OCI-LY7 (cell line): ENCODE data around the gene MARCHF2. TPM values are rescaled to one million over a fixed set of nuclear protein-coding genes. Genes with fewer than 3 reads are reported as not detected.
"Not testable (repeated sequence)": the region's sequence is repeated elsewhere in the genome, so short reads cannot be mapped to it uniquely, and the experiment has no call there.

ENCODE experiments used
- BruUV-seq: library from RNA; stranded (reverse); fragments of 400-500 nt; replicated peaks from 2 replicates; lab custom pipeline; 2021; lab: Mats Ljungman, UMichigan
- CTCF ChIA-PET: fragments of 300-600 bp; sonication (Branson Sonifier 250); formaldehyde crosslinking; loops from one replicate; lab custom pipeline; 2022; ENCODE audit warnings: antibody characterized with exemption; ENCODE audit not compliant: unreplicated experiment; lab: Charles Lee
- POLR2A ChIA-PET: fragments of 300-600 bp; sonication (Branson Sonifier 250); formaldehyde crosslinking; loops from one replicate; lab custom pipeline; 2022; ENCODE audit warnings: antibody characterized with exemption; lab: Charles Lee
- DNase-seq: peaks from one replicate; pipeline ENCODE4 v3.0.0-alpha.2; 2015; ENCODE audit warnings: low spot score
- H2AFZ ChIP-seq: fragments of 200-600 bp; sonication (generic), shearing (Covaris generic); 2 replicates; pipeline ENCODE4 v1.6.1; 2014; ENCODE audit warnings: mild to moderate bottlenecking, antibody characterized with exemption, low read length, moderate library complexity
- H3K27ac ChIP-seq: fragments of 200-600 bp; sonication (generic); 2 replicates; pipeline ENCODE4 v1.5.1; 2014; ENCODE audit warnings: mixed run types, low read depth, mild to moderate bottlenecking, moderate library complexity, low read length, inconsistent platforms; ENCODE audit not compliant: poor library complexity, severe bottlenecking
- H3K36me3 ChIP-seq: fragments of 200-600 bp; sonication (generic); 2 replicates; pipeline ENCODE4 v1.6.1; 2014; ENCODE audit warnings: mild to moderate bottlenecking, antibody characterized with exemption, low read length, moderate library complexity, mixed read lengths; ENCODE audit not compliant: insufficient read depth
- H3K4me1 ChIP-seq: fragments of 200-600 bp; sonication (generic); 2 replicates; pipeline ENCODE4 v1.5.1; 2014; ENCODE audit warnings: mild to moderate bottlenecking, low read length; ENCODE audit not compliant: insufficient read depth, poor library complexity, severe bottlenecking
- H3K4me2 ChIP-seq: fragments of 200-600 bp; sonication (generic); 2 replicates; pipeline ENCODE4 v1.6.1; 2014; ENCODE audit warnings: mild to moderate bottlenecking, low read length
- H3K4me3 ChIP-seq: fragments of 200-600 bp; sonication (generic); 2 replicates; pipeline ENCODE4 v1.5.1; 2014; ENCODE audit warnings: mild to moderate bottlenecking, low read depth, low read length; ENCODE audit not compliant: poor library complexity, severe bottlenecking
- H3K79me2 ChIP-seq: fragments of 200-600 bp; sonication (generic); 2 replicates; pipeline ENCODE4 v1.6.1; 2016; ENCODE audit warnings: low read depth, mild to moderate bottlenecking, low read length, moderate library complexity, mixed read lengths; ENCODE audit not compliant: insufficient read depth
- H3K9me2 ChIP-seq: fragments of 200-600 bp; sonication (generic); 2 replicates; pipeline ENCODE4 v1.6.1; 2016; ENCODE audit warnings: mild to moderate bottlenecking, low read length, mixed read lengths; ENCODE audit not compliant: insufficient read depth
- H3K9me3 ChIP-seq: fragments of 200-600 bp; sonication (generic); 2 replicates; pipeline ENCODE4 v1.6.1; 2014; ENCODE audit warnings: mild to moderate bottlenecking, mixed run types, low read length, mixed read lengths
- H4K20me1 ChIP-seq: fragments of 200-600 bp; sonication (generic); 2 replicates; pipeline ENCODE4 v1.6.1; 2014; ENCODE audit warnings: mild to moderate bottlenecking, antibody characterized with exemption, low read length, moderate library complexity, mixed read lengths; ENCODE audit not compliant: insufficient read depth
- EZH2phosphoT487 ChIP-seq: fragments of 200-600 bp; sonication (generic); IDR thresholded peaks from 2 replicates; pipeline ENCODE4 v1.6.1; 2018; ENCODE audit warnings: low read depth, borderline replicate concordance, mild to moderate bottlenecking, mixed run types, antibody characterized with exemption, low read length, moderate library complexity, mixed read lengths
- intact Hi-C: fragments of 100-400 bp; cut with micrococcal nuclease; formaldehyde crosslinking; loops from one replicate; pipeline ENCODE4 v1.10.0; 2022; ENCODE audit not compliant: unreplicated experiment
- total RNA-seq, 2 experiments: library from RNA; depleted of rRNA in 1 of 2; stranded (reverse); fragments of >200 nt in 1 of 2; shearing (Covaris generic) in 1 of 2; gene quantifications; 2 replicates each; pipeline ENCODE4 v1.2.3, GENCODE V29; 2014 to 2022
- TF ChIP-seq, protein P1 (sequence below): fragments of 200-600 bp; sonication (generic); conservative IDR thresholded peaks from 2 replicates; pipeline ENCODE4 v1.5.1; 2014; ENCODE audit warnings: mild to moderate bottlenecking, antibody characterized with exemption, low read length, moderate library complexity, mixed read lengths

Gene MARCHF2
- total RNA-seq, 2 experiments from 2014 or later = 12.4 to 14.1 TPM

DNA sequence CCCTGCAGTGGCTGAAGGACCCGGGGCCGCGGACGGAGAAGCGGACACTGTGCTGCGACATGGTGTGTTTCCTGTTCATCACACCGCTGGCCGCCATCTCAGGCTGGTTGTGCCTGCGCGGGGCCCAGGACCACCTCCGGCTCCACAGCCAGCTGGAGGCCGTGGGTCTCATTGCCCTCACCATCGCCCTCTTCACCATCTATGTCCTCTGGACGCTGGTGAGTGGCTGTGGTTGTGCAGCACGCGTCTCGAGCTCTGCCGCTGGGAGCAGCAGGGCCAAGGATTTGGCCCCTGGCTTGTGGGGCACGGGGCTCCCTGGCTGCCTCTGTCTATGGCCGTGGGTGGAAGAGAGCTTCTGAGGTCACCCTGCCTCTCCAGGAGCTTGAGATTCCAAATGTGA lies 17.5 kb downstream of the MARCHF2 start:
- intact Hi-C loops = no loop called here
- POLR2A ChIA-PET = no interaction called here
- Histone ChIP-seq H3K4me1 (no peaks in the 10 kb centered on the region), H4K20me1 (no peaks in the 10 kb centered on the region), H3K36me3 (no peaks in the 10 kb centered on the region), H3K9me2 (no peaks in the 10 kb centered on the region), H2AFZ (no peak overlapping the region), H3K9me3 (no peaks in the 10 kb centered on the region), H3K79me2 (no peaks in the 10 kb centered on the region), H3K27ac (no peak overlapping the region), H3K4me2 (no peak overlapping the region), H3K4me3 (no peak overlapping the region)
- no peak for DNase-seq
- TF ChIP-seq, protein P1, sequence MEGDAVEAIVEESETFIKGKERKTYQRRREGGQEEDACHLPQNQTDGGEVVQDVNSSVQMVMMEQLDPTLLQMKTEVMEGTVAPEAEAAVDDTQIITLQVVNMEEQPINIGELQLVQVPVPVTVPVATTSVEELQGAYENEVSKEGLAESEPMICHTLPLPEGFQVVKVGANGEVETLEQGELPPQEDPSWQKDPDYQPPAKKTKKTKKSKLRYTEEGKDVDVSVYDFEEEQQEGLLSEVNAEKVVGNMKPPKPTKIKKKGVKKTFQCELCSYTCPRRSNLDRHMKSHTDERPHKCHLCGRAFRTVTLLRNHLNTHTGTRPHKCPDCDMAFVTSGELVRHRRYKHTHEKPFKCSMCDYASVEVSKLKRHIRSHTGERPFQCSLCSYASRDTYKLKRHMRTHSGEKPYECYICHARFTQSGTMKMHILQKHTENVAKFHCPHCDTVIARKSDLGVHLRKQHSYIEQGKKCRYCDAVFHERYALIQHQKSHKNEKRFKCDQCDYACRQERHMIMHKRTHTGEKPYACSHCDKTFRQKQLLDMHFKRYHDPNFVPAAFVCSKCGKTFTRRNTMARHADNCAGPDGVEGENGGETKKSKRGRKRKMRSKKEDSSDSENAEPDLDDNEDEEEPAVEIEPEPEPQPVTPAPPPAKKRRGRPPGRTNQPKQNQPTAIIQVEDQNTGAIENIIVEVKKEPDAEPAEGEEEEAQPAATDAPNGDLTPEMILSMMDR = no peak
- TF ChIP-seq EZH2phosphoT487 = no peak
- CTCF ChIA-PET = no interaction called here
- BruUV-seq = no TSS peak

DNA sequence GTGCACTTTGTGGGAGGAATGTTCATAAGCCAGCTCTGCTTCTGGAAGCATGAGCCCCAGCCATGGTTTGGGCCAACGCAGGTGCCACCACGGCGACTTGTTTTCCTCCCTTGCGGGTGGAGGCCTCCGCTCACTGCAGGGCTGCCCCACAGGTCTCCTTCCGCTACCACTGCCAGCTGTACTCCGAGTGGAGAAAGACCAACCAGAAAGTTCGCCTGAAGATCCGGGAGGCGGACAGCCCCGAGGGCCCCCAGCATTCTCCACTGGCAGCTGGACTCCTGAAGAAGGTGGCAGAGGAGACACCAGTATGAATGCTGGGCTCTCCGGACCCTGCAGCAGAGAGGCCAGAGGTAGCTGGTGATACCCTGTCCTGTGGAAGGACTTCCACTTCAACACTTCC lies 25.1 kb downstream of the MARCHF2 start:
- Histone ChIP-seq H3K4me1 (no peaks in the 10 kb centered on the region), H3K79me2 (no peaks in the 10 kb centered on the region), H2AFZ (no peak overlapping the region), H3K4me2 (no peak overlapping the region), H3K9me2 (no peaks in the 10 kb centered on the region), H4K20me1 (no peaks in the 10 kb centered on the region), H3K36me3 (no peaks in the 10 kb centered on the region), H3K27ac (no peak overlapping the region), H3K4me3 (no peak overlapping the region), H3K9me3 (no peaks in the 10 kb centered on the region)
- TF ChIP-seq, protein P1 = no peak
- no peak for TF ChIP-seq EZH2phosphoT487
- CTCF ChIA-PET = no interaction called here
- POLR2A ChIA-PET = interaction anchor here (0.5 kb wide), 1 partner anchor 17 kb away, joined by 3 read pairs; no protein-coding TSS in a partner anchor
- intact Hi-C loops = no loop called here
- no TSS peak for BruUV-seq
- no peak for DNase-seq

DNA sequence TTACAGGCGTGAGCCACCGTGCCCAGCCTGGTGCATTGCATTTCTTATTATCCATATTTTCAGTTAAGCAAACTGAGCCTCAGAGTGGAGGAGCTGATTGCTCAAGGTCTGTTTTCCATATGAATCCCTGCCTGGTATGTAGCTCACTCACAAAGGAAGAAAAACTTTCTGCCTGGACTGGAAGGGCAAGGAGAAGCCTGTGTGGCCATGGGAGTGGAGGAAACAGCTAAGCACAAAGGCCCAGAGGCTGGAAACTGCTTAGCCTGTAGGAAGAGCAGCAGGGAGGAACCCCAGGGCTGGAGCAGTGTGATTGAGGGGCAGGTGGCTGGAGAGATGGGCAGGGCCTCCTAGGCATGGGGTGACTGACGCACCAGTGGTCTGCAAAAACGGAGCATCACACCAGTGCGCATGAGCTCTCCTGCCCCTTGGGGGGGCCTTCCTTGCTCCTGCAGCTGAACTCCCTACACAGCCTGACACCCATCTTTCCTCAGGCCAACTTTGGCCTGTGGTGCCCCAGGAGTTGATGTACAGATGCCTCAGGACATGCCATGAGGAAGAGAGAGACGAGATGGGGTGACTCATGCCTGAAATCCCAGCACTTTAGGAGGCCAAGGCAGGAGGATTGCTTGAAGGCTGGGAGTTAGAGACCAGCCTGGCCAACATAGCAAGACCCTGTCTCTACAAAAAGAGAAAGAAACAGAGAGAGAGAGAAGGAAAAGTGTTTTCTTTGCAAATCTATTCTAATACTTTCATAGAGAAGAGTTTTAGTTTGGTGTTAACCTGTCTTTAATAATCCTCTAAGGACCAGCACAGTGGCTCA lies 28.8 kb downstream of the MARCHF2 start:
- Histone ChIP-seq H3K9me3 (no peaks in the 10 kb centered on the region), H3K4me1 (peaks cover 12% of the 10 kb centered on the region), H3K27ac (no peak overlapping the region), H3K36me3 (peaks cover 17% of the 10 kb centered on the region), H3K9me2 (no peaks in the 10 kb centered on the region), H4K20me1 (peaks cover 13% of the 10 kb centered on the region; the same call in 1 of the 2 replicates), H3K4me3 (no peak overlapping the region), H2AFZ (no peak overlapping the region), H3K4me2 (no peak overlapping the region), H3K79me2 (peaks cover 22% of the 10 kb centered on the region)
- POLR2A ChIA-PET = interaction anchor here (0.6 to 1.4 kb wide), 2 partner anchors 28 to 245 kb away, joined by 3 to 4 read pairs; no protein-coding TSS in a partner anchor
- CTCF ChIA-PET = no interaction called here
- TF ChIP-seq, protein P1 = no peak
- no peak for TF ChIP-seq EZH2phosphoT487
- no peak for DNase-seq
- no TSS peak for BruUV-seq
- intact Hi-C loops = no loop called here

DNA sequence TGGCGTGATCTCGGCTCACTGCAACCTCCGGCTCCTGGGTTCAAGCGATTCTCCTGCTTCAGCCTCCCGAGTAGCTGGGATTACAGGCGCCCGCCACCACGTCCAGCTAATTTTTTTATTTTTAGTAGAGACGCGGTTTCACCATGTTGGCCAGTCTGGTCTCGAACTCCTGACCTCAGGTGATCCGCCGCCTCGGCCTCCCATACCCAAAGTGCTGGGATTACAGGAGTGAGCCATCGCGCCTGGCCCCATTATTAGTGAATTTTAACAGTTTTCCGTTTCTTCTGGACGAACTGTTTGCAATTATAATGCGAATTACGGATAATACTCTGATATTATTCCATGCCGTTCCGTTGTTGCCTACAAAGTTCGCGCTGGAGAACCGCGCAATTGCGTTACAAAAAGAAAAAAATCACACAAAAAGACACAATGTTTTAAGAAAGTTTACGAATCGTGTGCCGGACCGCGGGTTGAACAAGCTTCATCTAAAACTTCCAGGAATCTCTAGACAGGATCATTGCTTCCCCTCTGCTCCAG lies 31.1 kb downstream of the MARCHF2 start:
- H3K9me2 ChIP-seq, CTCF ChIA-PET, H3K9me3 ChIP-seq, DNase-seq: not testable (repeated sequence)
- POLR2A ChIA-PET = interaction anchor here (0.6 to 1.3 kb wide), 5 partner anchors 9 to 234 kb away, joined by 3 to 6 read pairs (median 4); no protein-coding TSS in a partner anchor
- H3K4me1 ChIP-seq = peaks cover 34% of the 10 kb centered on the region
- peak overlapping the region; percentile 96 for H3K4me3 ChIP-seq
- peak overlapping the region; percentile 36 for H3K27ac ChIP-seq
- peaks cover 44% of the 10 kb centered on the region for H3K79me2 ChIP-seq
- peak overlapping the region; percentile 95 for H2AFZ ChIP-seq
- H4K20me1 ChIP-seq = peaks cover 27% of the 10 kb centered on the region
- BruUV-seq = TSS peak; percentile 78
- H3K4me2 ChIP-seq = peak overlapping the region; percentile 73
- H3K36me3 ChIP-seq = peaks cover 32% of the 10 kb centered on the region
- intact Hi-C loops = loop anchor here (1.0 kb wide), 2 partner anchors 30 to 31 kb away; partner anchors contain the start of gene MARCHF2
